ENCODE measurements around the gene ADAMTSL1. TPM values are rescaled to one million over a fixed set of nuclear protein-coding genes. Genes with fewer than 3 reads are reported as not detected.

The ADAMTSL1 gene
- total RNA-seq, 2 donors from 2014 or later, result 9.9 to 26.7 TPM

- no peak for DNase-seq (ENCODE audit: low spot score)
- intact Hi-C loops (cut with DNase I), result no loop called here
These were observed 19.6 kb downstream of the ADAMTSL1 start for GRCh38 chr9:18493451-18493993.

GRCh38 chr9:18495065-18495464 is 21.1 kb downstream of the ADAMTSL1 start:
- no peak for DNase-seq (ENCODE audit: low spot score)
- intact Hi-C loops (cut with DNase I), result no loop called here

GRCh38 chr9:18496256-18497000 is 22.5 kb downstream of the ADAMTSL1 start:
- no peak for DNase-seq (ENCODE audit: low spot score)
- intact Hi-C loops (cut with DNase I), result no loop called here

GRCh38 chr9:18499062-18499461 is 25.1 kb downstream of the ADAMTSL1 start:
- DNase-seq (ENCODE audit: low spot score), result no peak
- intact Hi-C loops (cut with DNase I), result no loop called here

- no peak for DNase-seq (ENCODE audit: low spot score)
- intact Hi-C loops (cut with DNase I), result no loop called here
These were observed 26.0 kb downstream of the ADAMTSL1 start for GRCh38 chr9:18499980-18500379.

- intact Hi-C loops (cut with DNase I), result no loop called here
- no peak for DNase-seq (ENCODE audit: low spot score)
These were observed 26.5 kb downstream of the ADAMTSL1 start for GRCh38 chr9:18500451-18500850.

- intact Hi-C loops (cut with DNase I), result no loop called here
These were observed 28.0 kb downstream of the ADAMTSL1 start for GRCh38 chr9:18501949-18502348.

GRCh38 chr9:18502546-18502945 is 28.6 kb downstream of the ADAMTSL1 start:
- intact Hi-C loops (cut with DNase I), result no loop called here
- no peak for DNase-seq (ENCODE audit: low spot score)

More at GRCh38 chr9:18501949-18502348, 28.0 kb downstream of the ADAMTSL1 start:
- DNase-seq (ENCODE audit: low spot score), result no peak

- intact Hi-C loops (cut with DNase I), result no loop called here
- DNase-seq (ENCODE audit: low spot score), result no peak
These were observed 30.8 kb downstream of the ADAMTSL1 start for GRCh38 chr9:18504707-18505106.

GRCh38 chr9:18507151-18507550 is 33.2 kb downstream of the ADAMTSL1 start:
- intact Hi-C loops (cut with DNase I), result no loop called here

GRCh38 chr9:18516514-18516913 is 42.6 kb downstream of the ADAMTSL1 start:
- DNase-seq (ENCODE audit: low spot score), result no peak
- intact Hi-C loops (cut with DNase I), result no loop called here

More at GRCh38 chr9:18507151-18507550, 33.2 kb downstream of the ADAMTSL1 start:
- DNase-seq (ENCODE audit: low spot score), result no peak

GRCh38 chr9:18516965-18517364 is 43.0 kb downstream of the ADAMTSL1 start:
- DNase-seq (ENCODE audit: low spot score), result no peak
- intact Hi-C loops (cut with DNase I), result no loop called here

GRCh38 chr9:18520416-18521047 is 46.6 kb downstream of the ADAMTSL1 start:
- DNase-seq (ENCODE audit: low spot score), result no peak
- intact Hi-C loops (cut with DNase I), result no loop called here

GRCh38 chr9:18526685-18527084 is 52.7 kb downstream of the ADAMTSL1 start:
- intact Hi-C loops (cut with DNase I), result no loop called here
- DNase-seq (ENCODE audit: low spot score), result no peak

GRCh38 chr9:18531136-18532065 is 57.4 kb downstream of the ADAMTSL1 start:
- intact Hi-C loops (cut with DNase I), result no loop called here
- DNase-seq (ENCODE audit: low spot score), result no peak

- no peak for DNase-seq (ENCODE audit: low spot score)
- intact Hi-C loops (cut with DNase I), result no loop called here
These were observed 60.7 kb downstream of the ADAMTSL1 start for GRCh38 chr9:18534611-18535010.

- intact Hi-C loops (cut with DNase I), result no loop called here
- no peak for DNase-seq (ENCODE audit: low spot score)
These were observed 62.6 kb downstream of the ADAMTSL1 start for GRCh38 chr9:18536554-18536953.

- DNase-seq (ENCODE audit: low spot score), result no peak
- intact Hi-C loops (cut with DNase I), result no loop called here
These were observed 65.3 kb downstream of the ADAMTSL1 start for GRCh38 chr9:18539203-18539693.

GRCh38 chr9:18542837-18543405 is 69.0 kb downstream of the ADAMTSL1 start:
- intact Hi-C loops (cut with DNase I), result no loop called here
- DNase-seq (ENCODE audit: low spot score), result no peak
